ENCODE measurements around the gene SELENOS.

Gene SELENOS

GRCh38 chr15:101228313-101228712 is 49.0 kb downstream of the SELENOS start:
- H3K9ac ChIP-seq = no peak overlapping the region
- TF ChIP-seq Cebpa-rat (IDR thresholded peaks at IDR 0.05) = no peak
- peaks cover 98% of the 10 kb centered on the region for H3K36me3 ChIP-seq

GRCh38 chr15:101225658-101226057 is 51.6 kb downstream of the SELENOS start:
- no peak overlapping the region for H3K4me3 ChIP-seq
- TF ChIP-seq Cebpa-rat (IDR thresholded peaks at IDR 0.05) = no peak
- H3K4me1 ChIP-seq = peaks cover 12% of the 10 kb centered on the region; the same call in 1 of the 2 replicates
- no peak overlapping the region for H3K9ac ChIP-seq
- peaks cover 91% of the 10 kb centered on the region for H3K36me3 ChIP-seq
- H3K27ac ChIP-seq = no peak overlapping the region
- H3K27me3 ChIP-seq = no peaks in the 10 kb centered on the region
- peaks cover 36% of the 10 kb centered on the region for H3K9me3 ChIP-seq
- no peak overlapping the region for H3K4me2 ChIP-seq
- peaks cover 94% of the 10 kb centered on the region for H4K20me1 ChIP-seq

More at GRCh38 chr15:101228313-101228712, 49.0 kb downstream of the SELENOS start:
- Histone ChIP-seq H3K9me3 (peaks cover 58% of the 10 kb centered on the region), H3K27me3 (no peaks in the 10 kb centered on the region), H3K4me3 (no peak overlapping the region), H3K4me1 (peaks cover 12% of the 10 kb centered on the region; the same call in 1 of the 2 replicates), H4K20me1 (peaks cover 94% of the 10 kb centered on the region), H3K27ac (no peak overlapping the region), H3K4me2 (no peak overlapping the region)

Measured in BLaER1 (cell line).